Spleen (tissue), 11 donors: ENCODE results near the gene AKAP10. TPM values are rescaled to one million over a fixed set of nuclear protein-coding genes. Genes with fewer than 3 reads are reported as not detected.
"Not testable (repeated sequence)": the region's sequence is repeated elsewhere in the genome, so short reads cannot be mapped to it uniquely, and the experiment has no call there.

Experiments
- DNase-seq: peaks from one replicate; pipeline ENCODE4 v3.0.0-alpha.2; 2020
- H3K27ac ChIP-seq, 8 donors: fragments of 200-600 bp; sonication (generic) in 7 of 8; 1 replicate in 4 of 8; 2 replicates in 4 of 8; pipeline versions ENCODE4 v1.5.0 to v1.8.0; 2016 to 2021; ENCODE audit warnings: inconsistent platforms in 4 of 8, mild to moderate bottlenecking in 4 of 8, moderate library complexity in 1 of 8
- H3K27me3 ChIP-seq, 7 donors: fragments of 200-600 bp; sonication (generic) in 6 of 7; replicated peaks in 1 of 7; 1 replicate in 4 of 7; 2 replicates in 3 of 7; pipeline versions ENCODE4 v1.5.0 to v1.8.0; 2016 to 2021; ENCODE audit warnings: inconsistent platforms in 3 of 7, mild to moderate bottlenecking in 1 of 7
- H3K36me3 ChIP-seq, 6 donors: fragments of 200-600 bp; sonication (generic) in 5 of 6; 1 replicate in 4 of 6; 2 replicates in 2 of 6; pipeline versions ENCODE4 v1.5.0 to v1.8.0; 2016 to 2021; ENCODE audit warnings: inconsistent platforms in 2 of 6
- H3K4me1 ChIP-seq, 6 donors: fragments of 200-600 bp; sonication (generic) in 5 of 6; 1 replicate in 3 of 6; 2 replicates in 3 of 6; pipeline versions ENCODE4 v1.5.0 to v1.8.0; 2016 to 2021; ENCODE audit warnings: inconsistent platforms in 3 of 6
- H3K4me3 ChIP-seq, 8 donors: fragments of 200-600 bp; sonication (generic) in 7 of 8; 1 replicate in 4 of 8; 2 replicates in 4 of 8; pipeline versions ENCODE4 v1.5.0 to v1.8.0; 2016 to 2021; ENCODE audit warnings: inconsistent platforms in 4 of 8, mild to moderate bottlenecking in 4 of 8, moderate library complexity in 2 of 8
- H3K9me3 ChIP-seq, 8 donors: fragments of 200-600 bp; sonication (generic) in 7 of 8; 1 replicate in 4 of 8; 2 replicates in 4 of 8; pipeline versions ENCODE4 v1.5.0 to v1.8.0; 2016 to 2021; ENCODE audit warnings: inconsistent platforms in 4 of 8
- POLR2A ChIP-seq, 3 donors: fragments of 450-650 bp; IDR thresholded peaks; one replicate each; pipeline ENCODE4 v1.5.1; 2017; ENCODE audit warnings: antibody characterized with exemption in 3 of 3, mild to moderate bottlenecking in 1 of 3
- POLR2AphosphoS5 ChIP-seq, 3 donors: sonication (generic); formaldehyde crosslinking; IDR thresholded peaks; one replicate each; pipeline ENCODE4 v1.5.1; 2017; ENCODE audit warnings: antibody characterized with exemption in 3 of 3
- WGBS, 5 donors: extraction: QIAGEN DNeasy Blood & Tissue Kit in 3 of 5; methylation state at CpG; one replicate each; pipeline versions ENCODE4 v1.1.5 to v1.1.7; 2013 to 2018; 5-methylcytosine and 5-hydroxymethylcytosine counted together
- intact Hi-C: fragments of 100-400 bp; cut with DNase I; formaldehyde crosslinking; loops from one replicate; pipeline ENCODE4 v1.15.0; 2023; ENCODE audit warnings: low total_unique reads
- polyA plus RNA-seq, 3 donors: library from polyadenylated mRNA; stranded (reverse); fragments of 200-250 nt; gene quantifications; one replicate each; pipeline ENCODE4 v1.2.1, GENCODE V29; 2013
- small RNA-seq, 4 donors: library from RNA; depleted of rRNA; stranded (forward); fragments of <200 nt; gene quantifications; one replicate each; pipeline ENCODE3, GENCODE V24; 2016
- total RNA-seq, 7 donors: library from RNA; depleted of rRNA in 3 of 7; stranded (reverse); fragments of >200 nt in 3 of 7; fragmentation: NEBNext Ultra II Directional in 4 of 7; extraction: Animal tissue kit (Norgen Biotek cat#: 25700) in 4 of 7; gene quantifications; one replicate each; pipeline versions ENCODE4 v1.1.0 to v1.2.1, GENCODE V29; 2016 to 2021
- TF ChIP-seq, protein P1 (sequence below), 11 experiments: fragments of 200-600 bp in 7 of 11; fragments of 450-650 bp in 4 of 11; sonication (generic) in 4 of 11; IDR thresholded peaks in 8 of 11; conservative IDR thresholded peaks in 3 of 11; 1 replicate in 7 of 11; 2 replicates in 4 of 11; pipeline versions ENCODE4 v1.4.0 to v1.8.0; 2016 to 2021; ENCODE audit warnings: antibody characterized with exemption in 11 of 11, inconsistent platforms in 4 of 11, mild to moderate bottlenecking in 1 of 11
- donor health status: healthy with polysubstance abuse.
- donor health status: DM: no; HTN: no; CAD: no; lungs with moderate emphysema.
- donor health status: DM: no; HTN: no; CAD: no.
- donor health status: Bipolar disorder and iron deficiency.
- donor health status: healthy.
- donor health status: DM: no; HTN: no; CAD: no.
- donor health status: DM: yes; HTN: yes; CAD: no.

The AKAP10 gene
- total and polyA plus RNA-seq, 10 donors: 6.9 to 69.8 (median 53.6) TPM

DNA sequence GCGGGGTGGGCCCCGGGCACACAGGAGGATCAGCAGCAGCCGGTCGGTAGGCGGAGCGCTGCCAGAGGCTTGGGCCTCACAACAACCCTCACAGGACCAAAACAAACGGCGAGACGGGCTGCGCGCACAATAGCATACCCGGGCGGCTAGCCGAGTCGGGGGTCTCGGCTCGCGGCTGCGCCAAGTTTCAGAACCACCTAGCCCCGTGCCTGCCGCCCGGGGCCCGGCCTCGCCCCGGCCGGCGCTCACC, 110.6 kb downstream of the AKAP10 start:
- Histone ChIP-seq H3K4me3 (peak overlapping the region; percentile 63 to 93 (median 77)), H3K27ac (peak overlapping the region; percentile 60 to 90 (median 85)), H3K36me3 (peaks cover 0 to 16% (median 0%) of the 10 kb centered on the region in 6 donors), H3K4me1 (peaks cover 0 to 29% (median 20%) of the 10 kb centered on the region in 6 donors), H3K9me3 (no peaks in the 10 kb centered on the region), H3K27me3 (peaks cover 0 to 19% (median 0%) of the 10 kb centered on the region in 7 donors)
- TF ChIP-seq POLR2A (IDR thresholded peaks at IDR 0.05): no peak
- peak; percentile 48 to 72 (median 72) for TF ChIP-seq POLR2AphosphoS5 (IDR thresholded peaks at IDR 0.05)
- TF ChIP-seq, protein P1, sequence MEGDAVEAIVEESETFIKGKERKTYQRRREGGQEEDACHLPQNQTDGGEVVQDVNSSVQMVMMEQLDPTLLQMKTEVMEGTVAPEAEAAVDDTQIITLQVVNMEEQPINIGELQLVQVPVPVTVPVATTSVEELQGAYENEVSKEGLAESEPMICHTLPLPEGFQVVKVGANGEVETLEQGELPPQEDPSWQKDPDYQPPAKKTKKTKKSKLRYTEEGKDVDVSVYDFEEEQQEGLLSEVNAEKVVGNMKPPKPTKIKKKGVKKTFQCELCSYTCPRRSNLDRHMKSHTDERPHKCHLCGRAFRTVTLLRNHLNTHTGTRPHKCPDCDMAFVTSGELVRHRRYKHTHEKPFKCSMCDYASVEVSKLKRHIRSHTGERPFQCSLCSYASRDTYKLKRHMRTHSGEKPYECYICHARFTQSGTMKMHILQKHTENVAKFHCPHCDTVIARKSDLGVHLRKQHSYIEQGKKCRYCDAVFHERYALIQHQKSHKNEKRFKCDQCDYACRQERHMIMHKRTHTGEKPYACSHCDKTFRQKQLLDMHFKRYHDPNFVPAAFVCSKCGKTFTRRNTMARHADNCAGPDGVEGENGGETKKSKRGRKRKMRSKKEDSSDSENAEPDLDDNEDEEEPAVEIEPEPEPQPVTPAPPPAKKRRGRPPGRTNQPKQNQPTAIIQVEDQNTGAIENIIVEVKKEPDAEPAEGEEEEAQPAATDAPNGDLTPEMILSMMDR (IDR thresholded peaks at IDR 0.05 in 8 of 11, conservative IDR thresholded peaks at IDR 0.05 in 3 of 11): peak in 4 of 11 experiments; percentile 13 to 43 (median 28)
- DNase-seq: peak; percentile 89
- intact Hi-C loops: no loop called here
- 0 to 5% (median 0%) methylated on average over 16 to 27 of the region's 27 CpGs; no CpG with 5 or more reads in 1 of the 5 donors for WGBS, 5 donors

DNA sequence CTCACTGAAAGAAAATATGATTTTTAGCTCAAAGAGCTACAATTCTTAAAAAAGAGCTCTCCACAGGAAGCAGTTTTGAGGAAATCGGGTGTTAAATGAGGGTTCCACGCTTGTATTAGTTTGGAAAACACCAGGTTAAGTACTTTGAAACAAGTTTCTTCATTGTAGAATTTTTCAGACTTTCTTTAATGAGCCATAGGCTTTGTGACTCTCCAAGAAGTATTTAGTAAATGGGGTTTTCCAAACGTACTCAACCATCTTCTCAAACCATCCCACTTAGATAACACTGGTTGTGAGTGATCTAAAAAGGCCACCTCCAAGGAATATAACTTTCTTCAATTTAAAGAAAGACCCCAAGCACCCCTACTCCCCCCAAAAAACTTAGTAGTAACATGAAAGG, 112.6 kb downstream of the AKAP10 start:
- no peak for DNase-seq
- intact Hi-C loops: no loop called here
- Histone ChIP-seq H3K27me3 (peaks cover 0 to 19% (median 0%) of the 10 kb centered on the region in 7 donors), H3K9me3 (no peaks in the 10 kb centered on the region), H3K36me3 (peaks cover 0 to 35% (median 3%) of the 10 kb centered on the region in 6 donors), H3K4me3 (no peak overlapping the region), H3K4me1 (peaks cover 0 to 29% (median 20%) of the 10 kb centered on the region in 6 donors), H3K27ac (no peak overlapping the region)
- no peak for TF ChIP-seq POLR2AphosphoS5 (IDR thresholded peaks at IDR 0.05)
- WGBS, 5 donors: 70 to 75% (median 74%) methylated on average over 3 of the region's 3 CpGs

DNA sequence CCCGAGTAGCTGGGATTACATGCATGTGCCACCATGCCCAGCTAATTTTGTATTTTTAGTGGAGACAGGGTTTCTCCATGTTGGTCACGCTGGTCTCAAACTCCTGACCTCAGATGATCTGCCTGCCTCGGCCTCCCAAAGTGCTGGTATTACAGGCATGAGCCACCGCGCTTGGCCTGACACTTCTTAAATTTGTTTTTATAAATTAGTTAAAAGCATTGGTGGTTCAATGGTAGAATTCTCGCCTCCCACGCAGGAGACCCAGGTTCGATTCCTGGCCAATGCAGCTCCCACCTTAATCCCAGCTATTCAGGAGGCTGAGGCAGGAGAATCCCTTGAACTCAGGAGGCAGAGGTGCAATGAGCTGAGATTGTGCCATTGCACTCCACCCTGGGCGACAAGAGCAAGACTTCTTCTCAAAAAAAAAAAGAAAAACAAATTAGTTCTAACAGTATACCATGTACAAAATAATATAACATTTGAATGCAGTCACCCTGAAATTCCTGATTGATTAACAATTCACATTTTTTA, 116.9 kb downstream of the AKAP10 start:
- H3K4me1 ChIP-seq, H3K9me3 ChIP-seq, DNase-seq, H3K27me3 ChIP-seq, intact Hi-C loops, H3K4me3 ChIP-seq, H3K27ac ChIP-seq: not testable (repeated sequence)
- 90 to 98% (median 95%) methylated on average over 9 of the region's 9 CpGs for WGBS, 5 donors
- H3K36me3 ChIP-seq: peaks cover 0 to 58% (median 6%) of the 10 kb centered on the region in 6 donors

DNA sequence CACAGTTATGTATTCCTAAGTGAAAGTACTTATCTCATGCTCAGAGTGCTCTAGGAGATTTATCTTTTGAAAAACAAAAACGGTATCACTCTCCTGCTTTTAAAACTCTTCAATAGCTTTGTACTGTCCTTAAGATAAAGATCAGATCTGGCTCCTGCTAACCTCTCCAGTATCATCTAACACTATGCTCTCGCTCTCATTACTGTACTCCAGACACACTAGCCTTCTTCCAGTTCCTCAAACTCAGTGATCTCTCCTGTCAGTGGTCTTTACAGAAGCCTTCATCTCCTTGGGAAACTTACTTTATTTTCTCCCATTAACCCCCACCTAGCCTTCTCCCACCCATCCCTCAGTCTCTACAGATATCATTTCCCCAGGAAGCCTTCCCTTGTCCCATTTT, 120.0 kb downstream of the AKAP10 start:
- 79 to 86% (median 85%) methylated on average over 2 of the region's 2 CpGs for WGBS, 5 donors
- Histone ChIP-seq H3K9me3 (no peaks in the 10 kb centered on the region), H3K36me3 (peaks cover 0 to 56% (median 6%) of the 10 kb centered on the region in 6 donors), H3K27ac (no peak overlapping the region), H3K4me3 (no peak overlapping the region), H3K27me3 (no peaks in the 10 kb centered on the region), H3K4me1 (no peaks in the 10 kb centered on the region)
- no peak for DNase-seq
- intact Hi-C loops: no loop called here
- TF ChIP-seq POLR2A (IDR thresholded peaks at IDR 0.05): no peak
- TF ChIP-seq, protein P1 (IDR thresholded peaks at IDR 0.05 in 8 of 11, conservative IDR thresholded peaks at IDR 0.05 in 3 of 11): no peak
- TF ChIP-seq POLR2AphosphoS5 (IDR thresholded peaks at IDR 0.05): no peak

Small RNA genes lying within 50 kb of the gene (small RNA-seq; reads per million reads assigned to genes)
- gene AC015726.2: 0 reads per million in 4 donors

Other genes with a start within 250 kb of the AKAP10 start
- gene ALDH3A1, start 229.5 kb downstream of the AKAP10 start, total RNA-seq: 10 to 100 TPM in 1 of 7 donors, 1 to 10 TPM in 2, under 1 TPM in 3, not detected in 1; 0.54 to 16.1 (median 0.90) TPM
- 1 to 10 TPM in 1 of 3 donors, under 1 TPM in 2; 0.36 to 1.2 (median 0.52) TPM for gene ALDH3A1, start 229.5 kb downstream of the AKAP10 start, polyA plus RNA-seq
- 10 to 100 TPM; 12.2 to 20.9 (median 18.1) TPM for gene ULK2, start 109.9 kb downstream of the AKAP10 start, total RNA-seq
- gene ULK2, start 109.9 kb downstream of the AKAP10 start, polyA plus RNA-seq: 1 to 10 TPM; 2.7 to 5.2 (median 3.6) TPM
- 100 to 1,000 TPM in 2 of 7 donors, 10 to 100 TPM in 5; 66.4 to 129 (median 92.7) TPM for gene SPECC1, start 31.5 kb upstream of the AKAP10 start, total RNA-seq
- 10 to 100 TPM in 1 of 3 donors, 1 to 10 TPM in 2; 7.4 to 20.9 (median 8.5) TPM for gene SPECC1, start 31.5 kb upstream of the AKAP10 start, polyA plus RNA-seq